Stimulated activated CD4-positive, alpha-beta T cell treated with anti-CD3 and anti-CD28 coated beads, Interleukin-1b, Interleukin-23, amount 100 ng/mL, for 48 hours (primary cell): ENCODE results near the gene HOXD8.

Experiments used
- DNase-seq: peaks from one replicate; pipeline ENCODE4 v3.0.0-alpha.2; 2020

Gene HOXD8

DNA sequence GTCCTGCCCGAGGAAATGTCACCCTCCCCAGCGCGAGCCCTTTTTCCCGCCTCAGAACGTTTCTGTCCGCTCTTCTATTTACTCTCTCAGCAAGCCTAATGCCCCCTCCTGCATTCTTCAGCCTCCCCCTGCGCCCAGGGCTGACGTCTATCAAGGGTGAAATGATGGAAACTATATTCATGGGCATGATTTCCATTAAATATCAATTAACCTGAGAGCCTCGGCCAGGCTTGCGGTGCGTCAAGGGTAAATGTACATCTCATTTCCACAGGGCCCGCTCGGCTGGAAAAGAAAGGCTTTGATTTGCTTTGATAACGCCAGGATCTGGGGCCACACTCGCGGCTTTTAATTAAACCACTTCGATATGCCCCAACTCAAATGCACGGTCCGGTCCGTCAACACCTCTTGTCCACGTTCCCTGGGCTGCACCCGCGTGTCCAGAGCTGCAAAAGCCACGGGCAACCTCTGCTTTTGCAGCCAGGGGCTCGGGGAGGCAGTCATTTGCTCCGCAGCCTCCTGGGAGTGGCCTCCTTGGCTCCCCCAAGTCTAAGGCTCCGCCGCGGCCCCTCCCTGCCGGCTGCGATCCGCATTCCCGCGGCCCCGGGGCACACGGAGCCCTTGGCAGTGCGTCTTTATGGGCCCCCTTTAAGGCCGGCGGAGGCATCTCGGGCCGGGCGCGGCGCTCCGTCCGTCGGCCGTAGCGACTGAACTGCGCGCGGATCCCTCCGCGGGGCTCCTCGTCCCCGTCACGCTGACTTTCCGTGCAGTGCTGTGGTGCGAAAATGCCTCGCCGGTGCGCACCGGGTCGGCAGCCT, at the start of gene HOXD8:
Gene HOXD8 (plus strand): TSS at position 724 of the 815 bp plus-strand sequence. CDS start 662 bp downstream, outside the sequence.
- no peak for DNase-seq

DNA sequence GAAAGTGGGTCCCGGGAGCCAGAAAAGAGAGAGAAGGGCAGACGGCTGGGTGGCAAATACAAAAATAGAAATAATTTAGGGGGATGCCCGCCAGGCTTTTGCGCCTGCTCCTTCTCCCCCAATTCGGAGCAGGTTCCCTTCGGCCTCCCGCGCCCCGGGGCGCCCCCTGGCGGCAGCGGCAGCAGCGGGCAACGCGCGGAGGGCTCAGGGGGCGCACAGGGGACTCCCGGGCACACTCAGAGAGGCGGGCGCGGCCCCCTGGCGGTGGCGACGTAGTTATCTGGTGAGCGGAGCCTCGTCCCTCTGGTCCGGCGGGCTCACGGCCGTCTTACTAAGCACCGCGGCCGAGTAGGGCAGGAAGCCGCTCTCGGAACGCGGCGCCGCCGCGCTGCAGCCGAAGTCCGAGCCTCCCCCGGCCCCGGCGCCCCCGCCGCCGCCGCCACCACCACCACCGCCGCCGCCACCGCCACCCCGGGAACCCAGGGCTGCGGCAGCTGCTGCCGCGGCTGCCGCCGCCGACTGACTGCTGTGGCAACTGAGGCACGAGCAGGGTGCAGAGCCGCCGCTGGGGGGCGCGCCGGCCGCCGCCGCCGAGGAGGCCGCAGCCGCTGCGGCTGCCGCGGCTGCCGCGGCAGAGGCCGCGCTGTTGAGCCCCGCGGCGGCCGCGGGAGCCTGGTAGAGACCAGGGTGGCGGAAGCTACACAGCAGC, 49.5 kb upstream of the HOXD8 start:
- DNase-seq, result peak; percentile 17

DNA sequence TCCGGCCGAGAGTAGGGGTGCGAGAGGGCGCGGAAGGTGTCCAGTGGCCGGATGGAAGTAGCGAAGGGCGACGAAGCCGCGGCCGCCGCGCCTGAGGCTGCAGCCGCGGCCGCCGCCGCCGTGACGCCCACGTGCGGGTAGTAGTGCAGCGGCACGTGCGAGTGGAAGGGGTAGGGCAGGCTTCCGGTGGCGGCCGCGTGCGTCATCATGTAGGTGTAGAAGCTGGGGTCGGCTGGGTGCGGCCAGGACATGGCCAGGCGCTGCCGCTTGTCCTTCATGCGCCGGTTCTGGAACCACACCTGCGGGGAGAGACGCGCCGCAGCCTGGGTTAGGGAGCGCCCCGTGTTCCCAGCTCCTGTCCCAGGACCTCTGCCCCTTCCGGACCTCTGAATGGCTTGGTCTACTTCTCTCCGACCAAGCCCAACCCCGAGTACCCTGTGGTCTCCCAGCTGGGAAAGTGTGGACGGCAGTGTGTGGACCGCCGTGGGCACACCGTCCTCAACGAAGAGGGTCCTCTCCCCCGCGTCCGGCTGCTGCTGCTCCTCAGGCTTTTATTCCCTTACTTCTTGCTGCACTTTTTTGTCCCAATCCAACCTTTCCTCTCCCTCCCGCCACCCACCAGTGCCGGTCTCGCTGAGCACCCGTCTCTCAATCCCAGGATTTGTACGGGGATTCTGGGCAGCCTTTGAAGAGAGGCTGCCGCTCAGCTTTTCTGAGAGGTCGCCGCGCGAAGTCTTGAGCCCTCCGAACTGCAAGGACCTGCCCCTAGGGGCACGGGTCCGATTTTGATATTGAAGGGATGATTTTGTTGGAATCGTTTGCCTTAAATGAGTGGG, 48.7 kb upstream of the HOXD8 start:
- DNase-seq, result no peak

DNA sequence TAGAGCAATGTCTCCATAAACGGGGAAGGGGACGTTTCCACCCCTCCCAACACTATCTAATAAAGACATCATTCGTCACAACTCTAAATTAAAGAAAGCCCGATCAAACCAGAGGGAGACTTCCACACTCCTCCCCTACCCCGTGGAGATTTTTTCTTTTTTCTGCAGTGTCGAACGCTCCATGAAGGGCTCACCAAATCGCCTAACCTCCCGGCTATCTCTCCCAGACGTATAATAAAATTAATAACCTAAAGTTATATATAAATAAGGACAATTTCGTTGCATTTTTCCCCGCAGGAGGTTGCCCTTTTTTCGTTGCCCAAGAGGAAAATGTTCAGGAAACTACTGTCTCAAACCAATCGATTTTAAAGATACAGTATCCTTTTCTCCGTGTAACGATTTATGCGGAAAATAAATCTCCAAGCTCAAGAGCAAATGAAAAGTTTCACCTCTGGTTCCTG, 48.1 kb upstream of the HOXD8 start:
- no peak for DNase-seq

DNA sequence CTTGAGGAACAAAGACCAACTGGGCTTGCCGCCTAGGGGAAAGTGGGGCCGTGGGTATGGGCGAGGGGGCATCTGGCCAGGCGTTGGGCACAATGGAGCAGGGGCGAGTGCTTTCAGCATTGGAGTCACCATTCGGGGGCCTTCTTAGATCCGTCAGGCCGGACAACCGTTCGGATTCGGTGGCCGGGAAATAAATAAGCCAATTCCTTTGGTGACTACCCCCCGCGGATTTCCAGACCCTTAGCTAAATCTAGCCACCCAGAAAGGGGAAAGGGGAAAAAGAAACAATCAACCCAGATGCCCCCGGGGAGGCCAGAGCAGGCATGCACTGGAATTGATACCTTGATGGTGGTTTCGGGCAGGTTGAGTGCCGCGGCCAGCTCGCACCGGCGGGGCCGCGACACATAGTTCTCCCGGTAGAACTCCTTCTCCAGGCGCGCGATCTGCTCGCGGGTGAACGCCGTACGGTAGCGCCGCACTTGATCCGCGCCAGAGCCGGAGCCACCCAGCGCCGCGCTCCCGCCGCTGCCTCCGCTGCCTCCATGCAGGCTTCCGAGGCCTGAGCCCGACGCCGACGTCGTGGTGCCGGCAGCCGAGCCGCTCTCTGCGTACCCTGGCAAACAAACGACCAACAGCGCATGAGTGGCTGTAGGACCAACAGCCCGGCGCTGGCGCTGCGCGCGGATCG, 47.5 kb upstream of the HOXD8 start:
- no peak for DNase-seq

DNA sequence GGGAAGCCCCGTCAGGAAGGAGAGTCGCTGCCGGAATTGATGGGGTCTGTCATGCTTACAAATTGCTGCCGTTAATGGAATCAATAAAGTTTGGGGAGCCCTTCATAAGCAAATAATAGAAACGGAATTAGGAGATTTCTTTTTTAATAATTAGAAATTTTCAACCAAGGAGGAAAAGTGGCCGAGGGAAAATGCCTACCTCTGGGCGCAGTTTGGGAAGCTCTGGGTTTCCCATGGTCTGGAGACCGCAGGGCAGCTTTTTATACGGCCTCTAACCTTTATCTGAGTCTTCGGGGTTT, 47.0 kb upstream of the HOXD8 start:
- no peak for DNase-seq

DNA sequence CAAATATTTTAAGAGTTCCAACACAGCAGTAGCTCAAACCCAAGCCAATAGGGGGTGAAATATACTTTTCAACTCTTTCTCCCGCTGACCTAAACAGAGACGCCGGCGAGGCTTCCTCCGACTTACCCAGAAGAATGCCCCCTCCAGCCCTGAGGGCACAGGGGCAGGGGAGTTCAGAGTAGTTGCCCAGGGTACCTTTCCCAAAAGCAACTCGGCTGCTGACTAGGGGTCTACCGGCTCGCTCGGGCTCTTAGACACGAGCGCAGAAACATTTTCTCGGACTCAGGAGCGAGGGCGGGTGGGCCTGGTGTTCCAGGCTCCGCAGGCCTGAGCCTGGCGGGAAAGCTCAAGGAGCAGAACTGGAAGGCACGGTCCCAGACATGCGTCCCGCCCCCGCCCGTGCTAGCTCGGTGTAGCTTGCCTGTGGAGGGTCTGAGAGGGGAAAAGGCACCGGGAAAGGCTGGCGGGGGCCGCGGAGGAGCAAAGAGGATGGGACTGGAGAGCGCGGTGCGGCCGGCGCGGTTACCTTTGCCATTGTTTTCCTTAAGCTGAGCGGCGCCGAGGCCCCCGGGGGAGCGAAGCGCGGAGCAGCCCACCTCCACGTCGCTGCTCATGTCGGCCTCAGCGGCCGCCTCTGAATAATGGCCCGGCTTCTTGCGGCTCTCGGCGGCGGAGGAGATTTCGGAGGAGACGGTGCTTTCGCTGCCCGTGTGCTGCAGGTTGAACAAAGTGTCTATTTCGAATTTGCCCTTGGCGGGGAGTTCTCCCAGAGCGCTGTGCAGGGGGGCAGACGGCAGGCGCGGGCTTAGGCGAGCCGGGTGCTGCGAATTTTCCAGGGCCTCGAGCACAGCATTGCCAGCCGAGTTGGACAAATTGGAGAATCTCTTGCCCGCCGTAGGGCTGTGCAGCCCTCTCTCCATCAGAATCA, 46.4 kb upstream of the HOXD8 start:
- DNase-seq, result no peak

DNA sequence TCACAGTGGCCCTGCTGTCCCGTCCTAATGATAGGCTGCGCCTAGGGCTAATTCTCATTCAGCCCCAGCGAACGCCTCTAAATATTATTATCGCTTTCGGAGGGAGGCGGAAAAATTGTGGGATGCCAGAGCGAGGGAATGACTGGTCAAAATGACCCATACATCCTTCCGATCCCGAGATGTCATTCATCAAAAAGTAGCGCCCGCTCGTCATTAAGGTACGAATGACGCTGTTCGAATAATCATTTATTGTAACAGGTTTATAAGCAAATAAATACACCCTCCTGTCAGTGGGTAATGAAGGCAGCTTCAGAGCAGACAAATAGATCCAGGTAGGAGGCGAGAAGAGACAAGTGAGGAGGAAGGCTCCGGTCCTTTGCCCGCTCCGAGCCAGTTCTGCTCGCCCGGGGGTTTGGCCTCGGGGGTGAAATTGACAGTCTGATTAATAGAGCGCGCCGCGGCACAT, 45.7 kb upstream of the HOXD8 start, which contains the start of gene EVX2:
Gene EVX2 (minus strand): TSS at position 167 of the 466 bp plus-strand sequence. CDS start 186 bp downstream, outside the sequence.
- no peak for DNase-seq

DNA sequence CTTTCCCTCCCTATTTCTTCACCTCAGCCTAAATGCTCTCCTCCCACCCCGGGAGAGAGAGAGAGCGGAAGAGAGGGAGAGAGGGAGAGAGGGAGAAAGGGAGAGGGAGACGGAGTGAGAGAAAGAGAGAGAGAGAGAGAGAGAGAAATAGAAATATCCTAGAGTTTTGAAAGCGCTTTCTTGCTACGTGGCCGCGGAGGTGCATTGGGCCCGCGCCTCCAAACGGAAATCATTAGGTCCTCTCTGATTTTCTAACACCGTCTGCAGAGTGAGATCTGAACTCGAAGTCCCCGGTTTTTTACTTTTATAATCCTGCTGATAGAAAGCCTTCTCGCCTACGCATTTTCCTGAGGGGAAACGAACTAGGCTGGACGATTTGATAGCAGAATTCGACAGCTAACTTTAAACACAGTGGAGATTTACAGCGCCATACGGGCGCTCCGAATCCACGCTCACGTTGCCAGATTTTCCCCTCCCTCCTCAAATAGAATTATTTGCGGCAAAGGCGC, 44.8 kb upstream of the HOXD8 start:
- no peak for DNase-seq

DNA sequence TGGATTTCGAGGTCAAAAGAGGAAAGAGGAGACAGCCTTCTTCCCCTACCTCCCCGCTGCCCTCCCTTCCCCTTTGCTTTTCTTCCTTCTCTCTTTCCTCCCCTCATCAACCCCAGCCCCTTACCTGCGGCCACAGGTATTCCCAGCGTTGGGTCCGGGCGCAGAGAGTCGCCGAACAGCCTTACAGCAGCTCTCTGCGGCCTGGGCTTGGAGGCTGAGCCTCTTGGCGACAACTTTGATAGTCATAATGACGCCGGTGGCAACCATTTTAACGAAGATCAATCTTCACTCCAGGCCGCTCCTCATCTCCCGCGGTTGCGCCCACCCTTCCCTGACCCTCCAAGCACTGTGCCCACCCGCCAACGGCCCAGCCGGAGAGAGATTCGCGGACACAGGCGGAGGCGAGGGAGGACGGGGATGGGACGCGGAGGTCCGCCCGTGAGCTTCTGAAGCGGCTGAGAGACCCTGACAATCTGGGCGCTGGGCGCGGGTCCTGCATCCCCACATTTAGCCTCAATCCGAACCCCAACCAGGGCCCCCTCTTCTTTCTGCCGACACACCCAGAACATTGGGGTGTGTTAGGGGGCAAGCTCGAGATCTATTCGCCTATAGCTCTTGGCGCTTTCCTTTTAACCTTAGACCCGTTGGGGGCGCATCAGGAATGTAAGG, 44.3 kb upstream of the HOXD8 start:
- DNase-seq, result no peak

DNA sequence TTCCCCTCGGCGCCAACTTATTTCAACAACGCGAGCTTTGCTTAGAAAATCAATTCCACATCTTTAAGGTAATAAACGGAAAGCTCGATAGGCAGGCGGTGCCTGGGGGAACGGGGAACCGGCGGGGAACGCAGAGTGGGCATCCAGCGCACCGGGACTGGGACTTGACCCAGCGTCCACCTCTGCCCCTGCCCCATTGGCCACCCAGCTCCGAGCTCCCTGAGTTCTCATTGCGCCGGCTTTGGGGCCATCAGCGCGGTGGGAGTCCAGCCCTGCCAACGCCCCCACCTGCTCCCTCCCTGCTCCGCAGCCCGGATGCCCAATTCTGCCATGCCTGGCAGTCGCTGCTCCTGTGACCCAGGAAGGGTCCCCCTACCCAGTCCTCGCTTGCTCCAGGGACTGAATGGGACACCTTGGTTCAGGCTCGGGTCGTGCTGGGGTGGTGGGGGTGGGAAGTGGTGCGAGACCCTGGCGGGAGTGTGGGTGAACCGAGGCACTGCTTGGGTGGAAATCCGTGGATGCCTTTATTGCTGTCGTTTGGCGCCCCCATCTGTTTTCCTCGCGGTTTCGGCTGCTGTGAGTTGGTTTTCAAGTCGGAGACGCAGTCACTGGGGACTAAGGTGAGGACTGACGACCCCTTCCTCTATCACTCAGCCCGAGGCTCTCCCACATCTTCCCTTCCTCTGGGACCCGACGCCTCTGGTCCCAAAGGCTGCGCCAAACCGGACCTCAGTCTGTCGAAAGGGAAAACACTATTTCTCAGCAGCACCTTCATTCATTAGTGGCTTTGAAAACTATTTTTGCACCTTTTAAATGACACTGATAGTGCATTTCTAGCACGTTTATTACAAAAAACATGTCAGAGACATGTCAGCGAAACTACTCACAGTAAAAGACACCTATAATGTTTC, 43.4 kb upstream of the HOXD8 start:
- DNase-seq, result no peak

DNA sequence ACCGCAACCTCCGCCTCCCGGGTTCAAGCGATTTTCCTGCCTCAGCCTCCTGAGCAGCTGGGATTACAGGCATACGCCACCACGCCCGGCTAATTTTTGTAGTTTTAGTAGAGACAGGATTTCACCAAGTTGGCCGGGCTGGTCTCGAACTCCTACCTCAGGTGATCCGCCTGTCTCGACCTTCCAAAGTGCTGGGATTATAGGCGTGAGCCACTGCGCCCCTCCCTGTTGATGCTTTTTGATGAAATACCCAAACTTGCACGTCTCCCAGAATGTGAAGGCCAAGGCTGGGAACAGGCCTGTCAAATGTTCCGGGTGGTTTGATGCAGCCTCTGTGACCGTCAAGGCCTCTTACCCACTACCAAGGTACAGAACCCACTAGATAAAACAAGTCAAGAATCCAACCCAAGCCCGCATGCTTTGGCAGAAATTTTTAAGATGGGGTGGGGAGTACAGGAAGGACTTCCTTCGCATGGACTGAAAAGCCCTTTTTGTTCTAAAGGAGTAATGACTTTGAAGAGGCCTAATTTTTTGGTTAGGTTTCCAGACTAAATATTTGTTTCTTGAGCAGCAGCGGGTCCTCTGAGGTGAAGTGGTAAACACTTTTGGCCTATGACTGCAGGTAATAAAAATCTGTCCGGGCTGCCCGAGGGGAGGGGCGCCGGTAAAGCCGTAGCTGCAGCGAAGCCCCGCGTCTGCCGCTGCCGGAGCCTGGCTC, 42.0 kb upstream of the HOXD8 start:
- no peak for DNase-seq

DNA sequence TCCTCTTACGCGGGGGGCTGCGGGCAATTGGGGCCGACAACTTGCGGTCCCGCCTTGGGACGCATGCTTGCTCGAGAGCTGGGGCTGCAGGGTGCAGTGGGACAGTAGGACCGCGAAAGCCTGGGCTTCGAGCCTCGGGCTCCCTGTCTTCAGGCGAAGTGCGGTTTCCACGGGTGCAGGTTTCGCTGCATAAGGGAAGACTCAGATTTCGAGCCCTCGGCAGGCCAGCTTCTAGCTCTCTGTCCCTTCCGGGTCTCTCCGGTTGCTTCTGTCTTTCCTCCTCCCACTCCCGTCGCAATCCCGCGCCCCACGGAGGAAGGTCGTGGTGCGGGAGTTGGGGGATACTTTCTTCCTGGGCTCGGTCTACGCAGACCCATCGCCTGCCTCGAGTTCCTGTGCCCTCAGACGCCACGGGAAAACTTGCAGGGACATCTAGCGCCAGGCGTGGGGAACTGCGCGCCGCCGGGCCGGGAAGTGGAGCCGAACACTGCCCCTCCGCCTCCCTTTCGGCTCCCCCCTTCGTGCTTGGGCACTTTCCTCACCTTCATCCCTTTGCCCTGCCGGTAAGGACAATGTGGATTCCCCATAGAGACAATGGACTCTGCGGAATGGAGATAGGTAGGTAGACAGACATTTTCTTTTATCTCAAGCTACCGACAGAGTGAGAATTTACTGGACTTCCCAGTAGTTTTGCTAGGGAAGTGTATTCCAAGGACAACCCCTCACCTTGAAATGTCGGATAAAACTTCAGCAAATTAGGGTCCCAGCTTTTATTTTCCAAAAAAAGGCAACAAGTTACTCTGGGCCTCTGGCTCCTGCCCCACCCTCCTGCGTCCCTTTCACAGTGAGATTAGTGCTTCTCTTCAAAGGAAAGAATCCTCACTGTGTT, 41.2 kb upstream of the HOXD8 start:
- DNase-seq, result no peak

DNA sequence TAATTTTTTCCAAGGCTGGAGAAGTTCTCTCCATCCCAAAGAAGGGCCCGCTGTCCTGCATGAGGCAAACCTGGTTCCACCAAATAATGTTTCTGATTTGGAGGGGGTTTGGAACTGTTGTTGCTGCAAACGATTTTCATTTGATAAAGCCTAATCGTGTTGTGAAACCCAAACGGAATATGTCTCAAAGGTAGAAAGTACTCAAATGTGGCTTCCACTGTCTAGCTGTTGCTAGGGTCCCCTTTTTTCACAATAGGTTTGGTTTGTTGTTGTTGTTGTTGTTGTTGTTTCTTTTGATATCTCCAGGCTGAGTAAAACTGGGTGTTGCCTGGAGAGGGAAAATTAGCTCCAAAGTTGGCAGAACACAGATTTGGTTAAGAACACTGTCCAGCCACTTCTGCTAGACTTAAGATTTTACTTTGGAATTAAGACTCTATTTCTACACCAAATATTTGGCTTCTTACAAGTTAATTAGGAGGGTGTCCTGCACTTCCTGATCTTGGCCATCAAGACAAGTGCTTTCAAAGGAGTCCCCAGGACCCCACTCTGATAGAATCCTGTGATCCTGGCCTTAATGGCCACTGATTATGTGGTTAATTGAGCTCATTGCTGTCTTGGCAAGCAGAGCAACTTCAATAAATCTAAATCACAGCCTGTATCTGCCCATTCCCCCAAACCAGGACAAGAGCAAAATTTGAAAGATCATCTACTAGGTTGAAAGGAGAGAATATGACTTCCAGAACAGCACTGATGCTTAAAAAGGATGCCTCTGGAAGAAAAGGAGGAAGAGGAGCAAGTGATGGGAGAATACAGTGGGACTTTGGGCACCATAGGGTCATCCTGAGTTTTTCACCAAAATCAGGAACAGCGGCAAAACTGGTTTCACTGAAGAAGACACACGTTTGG, 40.3 kb upstream of the HOXD8 start:
- DNase-seq, result no peak

DNA sequence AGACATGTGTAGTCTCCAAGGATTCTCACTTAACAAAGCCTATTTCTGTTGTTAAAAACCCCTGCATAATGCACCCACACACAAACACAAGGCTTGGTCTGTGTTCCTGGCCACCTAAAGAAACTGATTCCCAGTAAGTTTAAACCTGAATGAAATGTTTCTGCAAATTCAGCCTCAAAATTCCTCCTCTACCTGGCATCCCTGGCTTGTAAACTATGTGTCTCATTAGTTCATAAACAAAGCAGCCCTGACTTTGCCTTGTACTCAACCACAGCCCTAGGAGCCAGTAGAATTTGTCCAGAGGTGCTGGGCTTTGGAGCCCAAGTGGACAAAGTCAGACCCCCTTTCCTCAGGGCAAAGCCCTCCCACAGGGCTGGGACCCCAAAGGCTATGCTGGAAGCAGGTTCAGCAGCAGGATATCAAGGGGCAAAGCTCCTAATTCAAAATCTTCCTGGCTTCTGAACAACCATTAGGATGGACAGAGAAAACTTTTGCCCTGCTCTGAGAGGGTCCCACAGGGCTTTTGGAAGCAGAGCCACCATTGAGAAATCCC, 39.6 kb upstream of the HOXD8 start:
- DNase-seq, result no peak

DNA sequence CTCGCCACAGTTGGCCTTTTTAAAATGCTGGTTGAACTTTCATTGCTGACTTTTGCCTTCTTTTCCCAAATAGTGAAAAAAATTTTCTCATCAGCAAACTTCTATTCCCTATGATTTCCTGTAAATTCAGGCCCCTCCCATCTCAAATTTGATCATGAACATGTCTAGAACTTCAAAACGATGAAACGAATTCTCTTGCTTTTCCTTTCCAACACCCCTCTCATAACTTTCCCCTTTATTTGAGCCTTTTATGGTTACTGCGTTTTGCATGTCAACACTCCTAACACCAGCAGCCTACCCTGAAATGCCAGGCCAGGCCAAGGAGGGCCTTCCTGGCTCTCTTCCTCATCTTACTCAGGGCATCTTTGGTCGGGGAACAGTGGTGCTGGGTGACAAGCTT, 38.6 kb upstream of the HOXD8 start:
- no peak for DNase-seq
